Chondrocyte (in vitro differentiated cells): ENCODE data around the gene PRSS12. TPM values are rescaled to one million over a fixed set of nuclear protein-coding genes. Genes with fewer than 3 reads are reported as not detected.

Experiments used
- DNase-seq: peaks from one replicate; pipeline ENCODE4 v3.0.0; 2021; ENCODE audit warnings: mixed read lengths, low spot score
- H3K27ac Mint-ChIP-seq: one replicate; pipeline ENCODE4 v1.8.0; 2021; ENCODE audit warnings: mild to moderate bottlenecking, moderate library complexity, mixed read lengths; ENCODE audit not compliant: unreplicated experiment
- H3K27me3 Mint-ChIP-seq: 2 replicates; pipeline ENCODE4 v1.8.0; 2021; ENCODE audit warnings: low read depth, mixed read lengths
- H3K36me3 Mint-ChIP-seq: 2 replicates; pipeline ENCODE4 v1.8.0; 2021; ENCODE audit warnings: low read depth, mixed read lengths
- H3K4me1 Mint-ChIP-seq: 2 replicates; pipeline ENCODE4 v1.8.0; 2021; ENCODE audit warnings: low read depth, mild to moderate bottlenecking, mixed read lengths
- H3K4me3 Mint-ChIP-seq: one replicate; pipeline ENCODE4 v1.8.0; 2021; ENCODE audit warnings: mild to moderate bottlenecking, moderate library complexity, mixed read lengths; ENCODE audit not compliant: unreplicated experiment
- H3K9me3 Mint-ChIP-seq: 2 replicates; pipeline ENCODE4 v1.8.0; 2021; ENCODE audit warnings: low read depth, mixed read lengths
- total RNA-seq: library from RNA; stranded (reverse); gene quantifications from 3 replicates; pipeline ENCODE4 v1.2.1, GENCODE V29; 2021
- TF ChIP-seq, protein P1 (sequence below): fragments of 200-600 bp; sonication (generic); IDR thresholded peaks from 2 replicates; pipeline ENCODE4 v1.5.0; 2021; ENCODE audit warnings: antibody characterized with exemption, mild to moderate bottlenecking, moderate library complexity

The PRSS12 gene
- total RNA-seq, 1 donor from 2014 or later = 15.3 TPM

- Mint-ChIP-seq H3K4me1 (no peaks in the 10 kb centered on the region), H3K27me3 (no peaks in the 10 kb centered on the region), H3K4me3 (no peak overlapping the region), H3K36me3 (no peaks in the 10 kb centered on the region), H3K27ac (no peak overlapping the region), H3K9me3 (no peaks in the 10 kb centered on the region)
- no peak for DNase-seq
- TF ChIP-seq, protein P1, sequence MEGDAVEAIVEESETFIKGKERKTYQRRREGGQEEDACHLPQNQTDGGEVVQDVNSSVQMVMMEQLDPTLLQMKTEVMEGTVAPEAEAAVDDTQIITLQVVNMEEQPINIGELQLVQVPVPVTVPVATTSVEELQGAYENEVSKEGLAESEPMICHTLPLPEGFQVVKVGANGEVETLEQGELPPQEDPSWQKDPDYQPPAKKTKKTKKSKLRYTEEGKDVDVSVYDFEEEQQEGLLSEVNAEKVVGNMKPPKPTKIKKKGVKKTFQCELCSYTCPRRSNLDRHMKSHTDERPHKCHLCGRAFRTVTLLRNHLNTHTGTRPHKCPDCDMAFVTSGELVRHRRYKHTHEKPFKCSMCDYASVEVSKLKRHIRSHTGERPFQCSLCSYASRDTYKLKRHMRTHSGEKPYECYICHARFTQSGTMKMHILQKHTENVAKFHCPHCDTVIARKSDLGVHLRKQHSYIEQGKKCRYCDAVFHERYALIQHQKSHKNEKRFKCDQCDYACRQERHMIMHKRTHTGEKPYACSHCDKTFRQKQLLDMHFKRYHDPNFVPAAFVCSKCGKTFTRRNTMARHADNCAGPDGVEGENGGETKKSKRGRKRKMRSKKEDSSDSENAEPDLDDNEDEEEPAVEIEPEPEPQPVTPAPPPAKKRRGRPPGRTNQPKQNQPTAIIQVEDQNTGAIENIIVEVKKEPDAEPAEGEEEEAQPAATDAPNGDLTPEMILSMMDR = no peak
Observed at GRCh38 chr4:118235566-118236120, 117.2 kb downstream of the PRSS12 start.
